HFFc6 (cell line): ENCODE results near the gene PIK3R3. TPM values are rescaled to one million over a fixed set of nuclear protein-coding genes. Genes with fewer than 3 reads are reported as not detected.

ENCODE experiments used
- DNase-seq: peaks from one replicate; pipeline ENCODE4 v3.0.0-alpha.2; 2018
- H3K27ac Mint-ChIP-seq: 2 replicates; pipeline ENCODE4 v1.8.0; 2020; ENCODE audit warnings: mild to moderate bottlenecking, mixed read lengths
- H3K27me3 Mint-ChIP-seq: 2 replicates; pipeline ENCODE4 v1.8.0; 2021; ENCODE audit warnings: mild to moderate bottlenecking, moderate library complexity, mixed read lengths; ENCODE audit not compliant: insufficient read depth
- H3K36me3 Mint-ChIP-seq: 2 replicates; pipeline ENCODE4 v1.8.0; 2021; ENCODE audit warnings: low read depth, mixed read lengths
- H3K4me1 Mint-ChIP-seq: 2 replicates; pipeline ENCODE4 v1.8.0; 2020; ENCODE audit warnings: low read depth, mixed read lengths
- H3K4me3 Mint-ChIP-seq: 2 replicates; pipeline ENCODE4 v1.8.0; 2020; ENCODE audit warnings: mild to moderate bottlenecking, moderate library complexity, mixed read lengths
- H3K9me3 Mint-ChIP-seq: 2 replicates; pipeline ENCODE4 v1.8.0; 2020; ENCODE audit warnings: mild to moderate bottlenecking, mixed read lengths
- CTCF ChIP-seq: fragments of 200-600 bp; sonication (generic); IDR thresholded peaks from 2 replicates; pipeline ENCODE4 v1.5.0; 2021; ENCODE audit warnings: antibody characterized with exemption, mild to moderate bottlenecking
- total RNA-seq, 6 experiments: library from RNA; stranded (reverse); fragmentation: NEBNext Ultra II Directional; extraction: Animal tissue kit (Norgen Biotek cat#: 25700); gene quantifications; 2 replicates in 1 of 6; 3 replicates in 5 of 6; pipeline ENCODE4 v1.2.3, GENCODE V29; 2021

The PIK3R3 gene
- total RNA-seq, 6 experiments from 2014 or later: 5.4 to 8.9 (median 6.0) TPM

GRCh38 chr1:46171871-46172270 lies 39.4 kb upstream of the PIK3R3 start:
- no peak for DNase-seq
- H3K36me3 Mint-ChIP-seq: no peaks in the 10 kb centered on the region
- no peak for TF ChIP-seq CTCF
- H3K9me3 Mint-ChIP-seq: no peaks in the 10 kb centered on the region
- H3K4me3 Mint-ChIP-seq: no peak overlapping the region
- no peak overlapping the region for H3K27ac Mint-ChIP-seq
- no peaks in the 10 kb centered on the region for H3K4me1 Mint-ChIP-seq
- peaks cover 9% of the 10 kb centered on the region for H3K27me3 Mint-ChIP-seq

- Mint-ChIP-seq H3K9me3 (no peaks in the 10 kb centered on the region), H3K4me3 (no peak overlapping the region), H3K27me3 (peaks cover 12% of the 10 kb centered on the region), H3K36me3 (no peaks in the 10 kb centered on the region), H3K27ac (no peak overlapping the region), H3K4me1 (no peaks in the 10 kb centered on the region)
- DNase-seq: no peak
- TF ChIP-seq CTCF: no peak
Measured at GRCh38 chr1:46171351-46171750, 38.9 kb upstream of the PIK3R3 start.

GRCh38 chr1:46169811-46170454 lies 37.5 kb upstream of the PIK3R3 start:
- Mint-ChIP-seq H3K27me3 (peaks cover 12% of the 10 kb centered on the region), H3K4me3 (no peak overlapping the region), H3K36me3 (no peaks in the 10 kb centered on the region), H3K4me1 (no peaks in the 10 kb centered on the region), H3K27ac (no peak overlapping the region), H3K9me3 (no peaks in the 10 kb centered on the region)
- no peak for TF ChIP-seq CTCF
- DNase-seq: no peak

- no peak for TF ChIP-seq CTCF
- peaks cover 19% of the 10 kb centered on the region for H3K27me3 Mint-ChIP-seq
- no peak for DNase-seq
Measured at GRCh38 chr1:46168477-46168876, 36.0 kb upstream of the PIK3R3 start.

GRCh38 chr1:46166521-46167462 lies 34.4 kb upstream of the PIK3R3 start:
- Mint-ChIP-seq H3K4me3 (peak overlapping the region; percentile 43; the same call in 1 of the 2 replicates), H3K27ac (no peak overlapping the region), H3K9me3 (no peaks in the 10 kb centered on the region), H3K4me1 (no peaks in the 10 kb centered on the region), H3K27me3 (peaks cover 17% of the 10 kb centered on the region), H3K36me3 (no peaks in the 10 kb centered on the region)
- no peak for DNase-seq
- no peak for TF ChIP-seq CTCF

More at GRCh38 chr1:46168477-46168876, 36.0 kb upstream of the PIK3R3 start:
- H3K4me3 Mint-ChIP-seq: no peak overlapping the region
- H3K9me3 Mint-ChIP-seq: no peaks in the 10 kb centered on the region
- no peaks in the 10 kb centered on the region for H3K36me3 Mint-ChIP-seq
- no peaks in the 10 kb centered on the region for H3K4me1 Mint-ChIP-seq
- H3K27ac Mint-ChIP-seq: no peak overlapping the region
